Measurements from ENCODE around the gene GNG13.
A peak's percentile ranks its signal among the peaks of the same experiment; 100 is the strongest.
"Not testable (repeated sequence)": the region's sequence is repeated elsewhere in the genome, so short reads cannot be mapped to it uniquely, and the experiment has no call there.

GNG13 gene

GRCh38 chr16:799948-800833, at the start of gene GNG13:
TSS of gene GNG13 (minus strand) at chr16:800734. CDS start at chr16:799077, 1,657 bp downstream.
- peak; percentile 24 for DNase-seq

GRCh38 chr16:848510-849253, 48.1 kb upstream of the GNG13 start:
- no peak for DNase-seq

GRCh38 chr16:847681-848445, 47.3 kb upstream of the GNG13 start:
- no peak for DNase-seq

GRCh38 chr16:847151-847550, 46.6 kb upstream of the GNG13 start:
- DNase-seq = no peak

- DNase-seq = no peak
Measured at GRCh38 chr16:845351-845745, 44.8 kb upstream of the GNG13 start.

- DNase-seq = no peak
Measured at GRCh38 chr16:844638-845350, 44.3 kb upstream of the GNG13 start.

- no peak for DNase-seq
Measured at GRCh38 chr16:843771-844170, 43.2 kb upstream of the GNG13 start.

GRCh38 chr16:842711-843560, 42.4 kb upstream of the GNG13 start:
- DNase-seq = no peak

GRCh38 chr16:842061-842476, 41.5 kb upstream of the GNG13 start:
- DNase-seq = no peak

- no peak for DNase-seq
Measured at GRCh38 chr16:841455-842060, 41.0 kb upstream of the GNG13 start.

- DNase-seq = no peak
Measured at GRCh38 chr16:840561-841454, 40.3 kb upstream of the GNG13 start.

GRCh38 chr16:839643-840408, 39.3 kb upstream of the GNG13 start:
- peak; percentile 28 for DNase-seq

- no peak for DNase-seq
Measured at GRCh38 chr16:838741-839140, 38.2 kb upstream of the GNG13 start.

- not testable (repeated sequence) for DNase-seq
Measured at GRCh38 chr16:836822-837221, 36.3 kb upstream of the GNG13 start.

- DNase-seq = no peak
Measured at GRCh38 chr16:836221-836620, 35.7 kb upstream of the GNG13 start.

- DNase-seq = no peak
Measured at GRCh38 chr16:835373-835772, 34.8 kb upstream of the GNG13 start.

GRCh38 chr16:833411-833810, 32.9 kb upstream of the GNG13 start:
- no peak for DNase-seq

- no peak for DNase-seq
Measured at GRCh38 chr16:832652-833336, 32.3 kb upstream of the GNG13 start.
